ELF-1 (cell line): Measurements from ENCODE around the gene SLC25A28.

Experiments used
- DNase-seq: peaks from one replicate; pipeline ENCODE4 v3.0.0-alpha.2; 2016; ENCODE audit warnings: low read depth, low spot score

Gene SLC25A28

GRCh38 chr10:99619851-99620710 lies at the start of gene SLC25A28:
Gene SLC25A28, minus strand, starts transcription at chr10:99620439. Its CDS starts 104 bp downstream, at chr10:99620335.
- peak; percentile 100 for DNase-seq

GRCh38 chr10:99667108-99667751 lies 47.0 kb upstream of the SLC25A28 start:
- no peak for DNase-seq

GRCh38 chr10:99665304-99665703 lies 45.1 kb upstream of the SLC25A28 start:
- DNase-seq = no peak

GRCh38 chr10:99661377-99661763 lies 41.1 kb upstream of the SLC25A28 start:
- DNase-seq = no peak

GRCh38 chr10:99660662-99661376 lies 40.6 kb upstream of the SLC25A28 start:
- DNase-seq = no peak

GRCh38 chr10:99659868-99660366 lies 39.7 kb upstream of the SLC25A28 start:
- DNase-seq = no peak

GRCh38 chr10:99659031-99659867 lies 39.0 kb upstream of the SLC25A28 start, which contains the start of gene ENTPD7:
Gene ENTPD7, plus strand, starts transcription at chr10:99659509. Its CDS starts 448 bp downstream, at chr10:99659957.
- DNase-seq = peak; percentile 98

- DNase-seq = no peak
Observed at GRCh38 chr10:99658622-99659030, 38.4 kb upstream of the SLC25A28 start.

- DNase-seq = no peak
Observed at GRCh38 chr10:99656199-99657064, 36.2 kb upstream of the SLC25A28 start.

- no peak for DNase-seq
Observed at GRCh38 chr10:99654390-99655175, 34.3 kb upstream of the SLC25A28 start.

GRCh38 chr10:99652800-99653390 lies 32.7 kb upstream of the SLC25A28 start:
- no peak for DNase-seq

- DNase-seq = no peak
Observed at GRCh38 chr10:99648717-99649116, 28.5 kb upstream of the SLC25A28 start.

- no peak for DNase-seq
Observed at GRCh38 chr10:99647601-99648151, 27.4 kb upstream of the SLC25A28 start.

- peak; percentile 36 for DNase-seq
Observed at GRCh38 chr10:99633832-99634231, 13.6 kb upstream of the SLC25A28 start.

GRCh38 chr10:99631496-99631895 lies 11.3 kb upstream of the SLC25A28 start:
- DNase-seq = no peak

- DNase-seq = no peak
Observed at GRCh38 chr10:99630991-99631390, 10.8 kb upstream of the SLC25A28 start.

GRCh38 chr10:99630433-99630832 lies 10.2 kb upstream of the SLC25A28 start:
- no peak for DNase-seq

GRCh38 chr10:99629625-99629978 lies 9.4 kb upstream of the SLC25A28 start:
- DNase-seq = no peak
